Esophagus muscularis mucosa (tissue), 4 donors: ENCODE measurements around the gene HOXA7. TPM values are rescaled to one million over a fixed set of nuclear protein-coding genes. Genes with fewer than 3 reads are reported as not detected.

Source experiments
- DNase-seq: peaks from one replicate; pipeline ENCODE4 v3.0.0-alpha.2; 2017; ENCODE audit errors: extremely low spot score
- H3K27ac ChIP-seq, 4 donors: fragments of 200-600 bp; sonication (generic); replicated peaks in 1 of 4; 1 replicate in 3 of 4; 2 replicates in 1 of 4; pipeline ENCODE4 v1.5.1; 2016 to 2019; ENCODE audit warnings: mild to moderate bottlenecking in 1 of 4
- H3K27me3 ChIP-seq, 4 donors: fragments of 200-600 bp; sonication (generic); one replicate each; pipeline versions ENCODE4 v1.5.1 to v1.6.0; 2016 to 2019
- H3K36me3 ChIP-seq, 4 donors: fragments of 200-600 bp; sonication (generic); one replicate each; pipeline ENCODE4 v1.5.1; 2016 to 2019
- H3K4me1 ChIP-seq, 4 donors: fragments of 200-600 bp; sonication (generic); one replicate each; pipeline ENCODE4 v1.5.1; 2016 to 2019
- H3K4me3 ChIP-seq, 4 donors: fragments of 200-600 bp; sonication (generic); 1 replicate in 2 of 4; 2 replicates in 2 of 4; pipeline ENCODE4 v1.5.1; 2016 to 2019; ENCODE audit warnings: mild to moderate bottlenecking in 4 of 4, moderate library complexity in 1 of 4
- H3K9me3 ChIP-seq, 4 donors: fragments of 200-600 bp; sonication (generic); 1 replicate in 3 of 4; 2 replicates in 1 of 4; pipeline ENCODE4 v1.5.1; 2016 to 2019
- CTCF ChIP-seq, 3 experiments: fragments of 200-600 bp in 2 of 3; fragments of 450-650 bp in 1 of 3; sonication (generic) in 2 of 3; IDR thresholded peaks; one replicate each; pipeline ENCODE4 v1.5.1; 2017 to 2019; ENCODE audit warnings: antibody characterized with exemption in 3 of 3, mild to moderate bottlenecking in 2 of 3, moderate library complexity in 1 of 3
- EP300 ChIP-seq: sonication (generic); formaldehyde crosslinking; IDR thresholded peaks from one replicate; pipeline ENCODE4 v1.6.1; 2017; ENCODE audit warnings: antibody characterized with exemption
- POLR2A ChIP-seq: fragments of 450-650 bp; IDR thresholded peaks from one replicate; pipeline ENCODE4 v1.6.1; 2017; ENCODE audit warnings: antibody characterized with exemption, moderate library complexity, mild to moderate bottlenecking, low read depth
- POLR2AphosphoS5 ChIP-seq, 2 donors: sonication (generic); formaldehyde crosslinking; IDR thresholded peaks; one replicate each; pipeline ENCODE4 v1.6.1; 2017; ENCODE audit warnings: antibody characterized with exemption in 2 of 2
- WGBS: methylation state at CpG from one replicate; pipeline ENCODE4 v1.1.5; 2018; 5-methylcytosine and 5-hydroxymethylcytosine counted together
- intact Hi-C: fragments of 100-400 bp; cut with DNase I; formaldehyde crosslinking; loops from one replicate; pipeline ENCODE4 v1.15.1; 2023
- total RNA-seq, 4 donors: library from RNA; depleted of rRNA; stranded (reverse); fragments of >200 nt; gene quantifications; one replicate each; pipeline versions ENCODE4 v1.1.0 to v1.2.1, GENCODE V29; 2016

HOXA7 gene
- total RNA-seq, 4 donors from 2014 or later = 0.33 to 1.7 (median 0.49) TPM

GRCh38 chr7:27184337-27185012 is 28.0 kb upstream of the HOXA7 start:
- peaks cover 15 to 100% (median 95%) of the 10 kb centered on the region in 4 donors for H3K27me3 ChIP-seq
- peak overlapping the region; percentile 38 to 49 (median 43) for H3K4me3 ChIP-seq
- TF ChIP-seq POLR2AphosphoS5 (IDR thresholded peaks at IDR 0.05) (no peak), EP300 (no peak), POLR2A (no peak), CTCF (IDR thresholded peaks at IDR 0.05) (no peak)
- DNase-seq = no peak
- intact Hi-C loops = no loop called here
- H3K9me3 ChIP-seq = no peaks in the 10 kb centered on the region
- peaks cover 49 to 76% (median 59%) of the 10 kb centered on the region in 4 donors for H3K4me1 ChIP-seq
- 3% methylated on average over 36 of the region's 72 CpGs for WGBS
- H3K27ac ChIP-seq = no peak overlapping the region
- H3K36me3 ChIP-seq = no peaks in the 10 kb centered on the region

- Histone ChIP-seq H3K27me3 (peaks cover 15 to 100% (median 95%) of the 10 kb centered on the region in 4 donors), H3K9me3 (no peaks in the 10 kb centered on the region)
- intact Hi-C loops = no loop called here
These were observed 27.3 kb upstream of the HOXA7 start for GRCh38 chr7:27183682-27184336.

GRCh38 chr7:27182861-27183681 is 26.6 kb upstream of the HOXA7 start:
- Histone ChIP-seq H3K27me3 (peaks cover 15 to 100% (median 95%) of the 10 kb centered on the region in 4 donors), H3K9me3 (no peaks in the 10 kb centered on the region), H3K4me3 (no peak overlapping the region), H3K36me3 (no peaks in the 10 kb centered on the region), H3K27ac (no peak overlapping the region), H3K4me1 (peaks cover 37 to 67% (median 50%) of the 10 kb centered on the region in 4 donors)
- 13% methylated on average over 20 of the region's 39 CpGs for WGBS
- no peak for TF ChIP-seq POLR2AphosphoS5 (IDR thresholded peaks at IDR 0.05)
- no peak for TF ChIP-seq EP300
- no peak for TF ChIP-seq CTCF (IDR thresholded peaks at IDR 0.05)
- TF ChIP-seq POLR2A = no peak
- no peak for DNase-seq
- intact Hi-C loops = no loop called here

More at GRCh38 chr7:27183682-27184336, 27.3 kb upstream of the HOXA7 start:
- no peak for DNase-seq
- peaks cover 45 to 75% (median 57%) of the 10 kb centered on the region in 4 donors for H3K4me1 ChIP-seq
- WGBS = 7% methylated on average over 30 of the region's 30 CpGs
- no peaks in the 10 kb centered on the region for H3K36me3 ChIP-seq
- peak overlapping the region; percentile 38 to 49 (median 43) for H3K4me3 ChIP-seq
- no peak overlapping the region for H3K27ac ChIP-seq
- TF ChIP-seq POLR2A = no peak
- no peak for TF ChIP-seq EP300
- TF ChIP-seq POLR2AphosphoS5 (IDR thresholded peaks at IDR 0.05) = no peak
- TF ChIP-seq CTCF (IDR thresholded peaks at IDR 0.05) = no peak

GRCh38 chr7:27182285-27182841 is 25.9 kb upstream of the HOXA7 start:
- no peak overlapping the region for H3K27ac ChIP-seq
- peaks cover 15 to 100% (median 95%) of the 10 kb centered on the region in 4 donors for H3K27me3 ChIP-seq
- peaks cover 36 to 60% (median 46%) of the 10 kb centered on the region in 4 donors for H3K4me1 ChIP-seq
- intact Hi-C loops = no loop called here
- no peak for TF ChIP-seq CTCF (IDR thresholded peaks at IDR 0.05)
- no peak for TF ChIP-seq POLR2A
- TF ChIP-seq EP300 = no peak
- no peak for TF ChIP-seq POLR2AphosphoS5 (IDR thresholded peaks at IDR 0.05)
- no peaks in the 10 kb centered on the region for H3K9me3 ChIP-seq
- no peak overlapping the region for H3K4me3 ChIP-seq
- no peak for DNase-seq
- WGBS = 23% methylated on average over 4 of the region's 4 CpGs
- no peaks in the 10 kb centered on the region for H3K36me3 ChIP-seq
